ENCODE data around the gene ACSF3. TPM values are rescaled to one million over a fixed set of nuclear protein-coding genes. Genes with fewer than 3 reads are reported as not detected.

ACSF3 gene
- polyA plus RNA-seq, 1 donor from 2014 or later = 20.8 TPM

DNA sequence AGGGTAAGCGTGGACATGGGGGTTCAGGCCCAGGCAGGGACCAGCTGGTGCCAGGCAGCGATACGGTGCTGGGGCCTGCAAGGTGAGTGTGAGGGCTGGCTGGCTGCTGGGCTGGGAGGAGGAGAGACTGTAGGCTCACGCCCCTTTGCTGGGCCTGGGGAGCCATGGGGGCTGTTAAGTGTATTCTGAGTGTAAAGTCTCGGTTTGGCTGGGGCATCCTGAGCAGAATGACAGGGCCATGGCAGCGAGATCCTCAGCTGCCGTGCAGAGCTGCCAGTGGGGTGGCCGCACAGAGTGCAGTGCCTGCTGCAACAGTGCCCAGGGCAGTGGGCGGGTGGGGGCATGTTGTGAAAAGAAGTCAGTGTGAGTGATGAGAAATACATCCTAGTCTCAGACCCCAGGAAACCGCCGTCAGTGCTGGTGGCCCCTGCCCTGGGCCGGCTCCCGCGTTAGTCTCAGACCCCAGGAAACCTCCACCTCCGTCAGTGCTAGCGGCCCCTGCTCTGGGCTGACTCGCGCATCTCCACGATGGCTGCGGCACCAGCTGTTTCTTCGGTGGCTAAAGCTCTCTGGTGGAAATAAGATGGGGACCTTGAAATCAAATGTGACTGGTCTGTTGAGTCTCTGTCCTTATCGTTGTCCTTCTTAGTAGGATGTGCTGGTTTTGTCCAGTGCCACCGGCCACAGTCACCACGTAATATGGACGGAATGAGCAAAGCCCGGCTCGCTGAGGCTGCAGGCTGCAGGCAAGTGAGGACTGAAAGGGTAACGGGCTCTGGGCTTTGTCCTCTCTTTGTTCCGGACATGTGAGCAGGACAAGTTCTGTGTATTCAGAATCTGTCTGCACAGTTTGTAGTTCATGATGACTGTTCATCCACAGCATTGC lies 22.9 kb downstream of the ACSF3 start:
- Histone ChIP-seq H2AFZ (ENCODE audit: low read depth, low read length) (no peak overlapping the region), H3K9me3 (ENCODE audit: low read length) (no peaks in the 10 kb centered on the region), H4K20me1 (ENCODE audit: insufficient read depth) (no peaks in the 10 kb centered on the region), H3K27ac (ENCODE audit: low read length) (no peak overlapping the region), H3K9ac (ENCODE audit: low read length) (no peak overlapping the region), H3K9me2 (ENCODE audit: insufficient read depth, low read length) (no peaks in the 10 kb centered on the region), H3K4me2 (ENCODE audit: low read length) (no peak overlapping the region), H3K27me3 (ENCODE audit: insufficient read depth, low read depth, low read length) (no peaks in the 10 kb centered on the region), H3K36me3 (ENCODE audit: insufficient read depth, low read length) (peaks cover 5% of the 10 kb centered on the region), H3K4me3 (ENCODE audit: low read length) (no peak overlapping the region), H3F3A (ENCODE audit: insufficient read depth, low read length, poor library complexity, severe bottlenecking) (no peaks in the 10 kb centered on the region), H3K79me2 (replicated peaks; ENCODE audit: insufficient read depth, low read length) (no peaks in the 10 kb centered on the region)
- TF ChIP-seq EP300 (conservative IDR thresholded peaks at IDR 0.05; ENCODE audit: poor library complexity, severe bottlenecking) (no peak), EZH2 (IDR thresholded peaks at IDR 0.05; ENCODE audit: borderline replicate concordance, insufficient read depth, low read length, poor library complexity, severe bottlenecking) (no peak), MXI1 (conservative IDR thresholded peaks at IDR 0.05; ENCODE audit: poor library complexity, severe bottlenecking) (no peak), POLR2AphosphoS5 (IDR thresholded peaks at IDR 0.05) (no peak), TAF1 (IDR thresholded peaks at IDR 0.05; ENCODE audit: low read depth) (no peak), RAD21 (conservative IDR thresholded peaks at IDR 0.05) (no peak), SMC3 (conservative IDR thresholded peaks at IDR 0.05; ENCODE audit: poor library complexity) (no peak)
- TF ChIP-seq, protein P1, sequence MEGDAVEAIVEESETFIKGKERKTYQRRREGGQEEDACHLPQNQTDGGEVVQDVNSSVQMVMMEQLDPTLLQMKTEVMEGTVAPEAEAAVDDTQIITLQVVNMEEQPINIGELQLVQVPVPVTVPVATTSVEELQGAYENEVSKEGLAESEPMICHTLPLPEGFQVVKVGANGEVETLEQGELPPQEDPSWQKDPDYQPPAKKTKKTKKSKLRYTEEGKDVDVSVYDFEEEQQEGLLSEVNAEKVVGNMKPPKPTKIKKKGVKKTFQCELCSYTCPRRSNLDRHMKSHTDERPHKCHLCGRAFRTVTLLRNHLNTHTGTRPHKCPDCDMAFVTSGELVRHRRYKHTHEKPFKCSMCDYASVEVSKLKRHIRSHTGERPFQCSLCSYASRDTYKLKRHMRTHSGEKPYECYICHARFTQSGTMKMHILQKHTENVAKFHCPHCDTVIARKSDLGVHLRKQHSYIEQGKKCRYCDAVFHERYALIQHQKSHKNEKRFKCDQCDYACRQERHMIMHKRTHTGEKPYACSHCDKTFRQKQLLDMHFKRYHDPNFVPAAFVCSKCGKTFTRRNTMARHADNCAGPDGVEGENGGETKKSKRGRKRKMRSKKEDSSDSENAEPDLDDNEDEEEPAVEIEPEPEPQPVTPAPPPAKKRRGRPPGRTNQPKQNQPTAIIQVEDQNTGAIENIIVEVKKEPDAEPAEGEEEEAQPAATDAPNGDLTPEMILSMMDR (IDR thresholded peaks at IDR 0.05; ENCODE audit: poor library complexity, severe bottlenecking) = no peak
- TF ChIP-seq, protein P2, sequence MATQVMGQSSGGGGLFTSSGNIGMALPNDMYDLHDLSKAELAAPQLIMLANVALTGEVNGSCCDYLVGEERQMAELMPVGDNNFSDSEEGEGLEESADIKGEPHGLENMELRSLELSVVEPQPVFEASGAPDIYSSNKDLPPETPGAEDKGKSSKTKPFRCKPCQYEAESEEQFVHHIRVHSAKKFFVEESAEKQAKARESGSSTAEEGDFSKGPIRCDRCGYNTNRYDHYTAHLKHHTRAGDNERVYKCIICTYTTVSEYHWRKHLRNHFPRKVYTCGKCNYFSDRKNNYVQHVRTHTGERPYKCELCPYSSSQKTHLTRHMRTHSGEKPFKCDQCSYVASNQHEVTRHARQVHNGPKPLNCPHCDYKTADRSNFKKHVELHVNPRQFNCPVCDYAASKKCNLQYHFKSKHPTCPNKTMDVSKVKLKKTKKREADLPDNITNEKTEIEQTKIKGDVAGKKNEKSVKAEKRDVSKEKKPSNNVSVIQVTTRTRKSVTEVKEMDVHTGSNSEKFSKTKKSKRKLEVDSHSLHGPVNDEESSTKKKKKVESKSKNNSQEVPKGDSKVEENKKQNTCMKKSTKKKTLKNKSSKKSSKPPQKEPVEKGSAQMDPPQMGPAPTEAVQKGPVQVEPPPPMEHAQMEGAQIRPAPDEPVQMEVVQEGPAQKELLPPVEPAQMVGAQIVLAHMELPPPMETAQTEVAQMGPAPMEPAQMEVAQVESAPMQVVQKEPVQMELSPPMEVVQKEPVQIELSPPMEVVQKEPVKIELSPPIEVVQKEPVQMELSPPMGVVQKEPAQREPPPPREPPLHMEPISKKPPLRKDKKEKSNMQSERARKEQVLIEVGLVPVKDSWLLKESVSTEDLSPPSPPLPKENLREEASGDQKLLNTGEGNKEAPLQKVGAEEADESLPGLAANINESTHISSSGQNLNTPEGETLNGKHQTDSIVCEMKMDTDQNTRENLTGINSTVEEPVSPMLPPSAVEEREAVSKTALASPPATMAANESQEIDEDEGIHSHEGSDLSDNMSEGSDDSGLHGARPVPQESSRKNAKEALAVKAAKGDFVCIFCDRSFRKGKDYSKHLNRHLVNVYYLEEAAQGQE (IDR thresholded peaks at IDR 0.05; ENCODE audit: borderline replicate concordance) = no peak

DNA sequence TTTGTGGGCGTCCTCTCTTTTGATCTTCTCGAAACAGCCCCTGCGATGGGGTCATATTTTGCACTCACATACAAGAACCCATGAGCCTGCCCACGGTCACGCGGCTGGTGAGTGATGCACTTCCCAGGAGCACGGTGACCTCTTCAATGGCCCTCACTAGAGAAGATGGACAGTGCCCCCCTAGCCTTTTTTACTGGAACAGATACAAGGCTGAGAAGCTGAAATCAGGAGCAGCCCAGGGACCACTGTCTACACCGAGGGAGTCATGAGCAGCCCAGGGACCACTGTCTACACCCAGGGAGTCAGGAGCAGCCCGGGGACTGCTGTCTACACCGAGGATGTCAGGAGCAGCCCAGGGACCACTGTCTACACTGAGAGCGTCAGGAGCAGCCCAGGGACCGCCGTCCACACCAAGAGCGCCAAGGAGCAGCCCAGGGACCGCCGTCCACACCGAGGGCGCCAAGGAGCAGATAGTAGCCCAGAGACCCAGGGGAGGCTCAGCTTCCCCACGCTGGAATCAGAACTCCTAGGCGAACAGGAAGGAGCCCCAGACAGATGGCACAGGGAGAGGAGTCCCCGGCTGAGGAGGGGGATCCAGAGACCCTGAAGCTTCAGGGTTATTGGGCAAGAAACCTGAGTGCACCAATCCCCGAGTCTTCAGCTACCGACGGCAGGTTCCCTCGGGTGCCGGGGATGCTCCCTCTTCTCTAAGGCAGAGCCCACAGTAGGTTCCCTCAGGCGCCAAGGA lies 23.7 kb downstream of the ACSF3 start:
- H3K79me2 ChIP-seq (replicated peaks; ENCODE audit: insufficient read depth, low read length) = no peaks in the 10 kb centered on the region
- H2AFZ ChIP-seq (ENCODE audit: low read depth, low read length) = no peak overlapping the region
- H3F3A ChIP-seq (ENCODE audit: insufficient read depth, low read length, poor library complexity, severe bottlenecking) = no peaks in the 10 kb centered on the region
- no peak overlapping the region for H3K4me3 ChIP-seq (ENCODE audit: low read length)
- H3K27ac ChIP-seq (ENCODE audit: low read length) = no peak overlapping the region
- H3K9me3 ChIP-seq (ENCODE audit: low read length) = no peaks in the 10 kb centered on the region
- no peak for TF ChIP-seq SMC3 (conservative IDR thresholded peaks at IDR 0.05; ENCODE audit: poor library complexity)
- no peak for TF ChIP-seq EZH2 (IDR thresholded peaks at IDR 0.05; ENCODE audit: borderline replicate concordance, insufficient read depth, low read length, poor library complexity, severe bottlenecking)
- TF ChIP-seq TAF1 (IDR thresholded peaks at IDR 0.05; ENCODE audit: low read depth) = no peak
- H3K9ac ChIP-seq (ENCODE audit: low read length) = no peak overlapping the region
- no peaks in the 10 kb centered on the region for H3K9me2 ChIP-seq (ENCODE audit: insufficient read depth, low read length)
- no peaks in the 10 kb centered on the region for H3K27me3 ChIP-seq (ENCODE audit: insufficient read depth, low read depth, low read length)
- peaks cover 5% of the 10 kb centered on the region for H3K36me3 ChIP-seq (ENCODE audit: insufficient read depth, low read length)
- no peaks in the 10 kb centered on the region for H4K20me1 ChIP-seq (ENCODE audit: insufficient read depth)
- no peak overlapping the region for H3K4me2 ChIP-seq (ENCODE audit: low read length)

Data from neural cell (in vitro differentiated cells).